SK-N-DZ (cell line): Measurements from ENCODE around the gene ZNF302.
A peak's percentile ranks its signal among the peaks of the same experiment; 100 is the strongest.

ENCODE experiments used
- DNase-seq: peaks from one replicate; pipeline ENCODE4 v3.0.0-alpha.2; 2015; ENCODE audit warnings: low spot score
- small RNA-seq, 2 experiments: library from RNA; depleted of rRNA; stranded (forward); fragments of <200 nt; gene quantifications; one replicate each; pipeline ENCODE3, GENCODE V24; 2014

Gene ZNF302

DNA sequence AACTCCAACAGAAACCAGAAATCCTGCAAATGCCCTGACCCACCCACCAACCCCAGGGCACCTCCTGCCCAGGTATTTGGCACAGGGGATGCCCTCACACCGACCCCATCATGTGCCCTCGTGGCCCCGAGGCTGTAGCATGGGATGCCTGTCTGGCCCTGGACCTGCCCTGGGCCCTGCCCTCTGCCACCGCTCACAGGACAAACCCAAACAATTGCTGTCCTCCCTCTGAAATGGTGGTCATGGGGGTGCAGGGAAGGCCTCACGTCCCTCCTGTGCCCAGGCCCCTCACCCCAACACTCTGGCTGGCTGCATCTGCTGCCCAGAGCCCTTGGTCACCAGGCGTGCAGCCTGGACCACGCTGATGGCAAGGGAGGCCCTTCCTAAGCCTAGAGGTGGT lies 54.5 kb downstream of the ZNF302 start:
- DNase-seq: no peak

DNA sequence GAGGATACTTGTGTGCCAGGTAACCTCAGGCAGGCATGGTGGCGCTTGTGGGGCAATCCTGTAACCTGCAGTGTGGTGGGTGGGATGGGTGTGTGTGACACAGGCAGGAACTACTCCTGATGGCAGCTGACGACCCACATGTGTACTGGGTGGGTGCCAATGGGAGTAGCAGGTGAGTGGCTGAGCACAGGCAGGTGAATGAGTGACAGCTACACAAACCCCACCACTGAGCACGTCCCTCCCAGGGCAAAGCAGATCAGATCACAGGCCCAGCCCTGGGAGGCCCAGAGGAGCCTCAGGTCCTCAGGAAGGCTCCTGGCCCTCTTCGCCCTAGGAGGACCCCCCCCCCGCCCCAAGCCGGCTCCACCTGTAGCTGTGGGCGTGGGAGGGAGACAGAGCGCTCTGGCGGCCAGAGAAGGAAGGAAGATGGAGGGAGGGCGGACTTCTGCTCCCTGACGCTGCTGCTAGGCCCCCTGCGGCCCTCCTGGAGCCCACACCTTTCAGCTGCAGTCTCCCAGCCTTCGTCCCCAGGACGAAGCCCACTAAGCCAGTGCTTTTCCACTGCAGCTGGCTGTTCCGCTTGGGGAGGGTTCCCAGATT lies 55.2 kb downstream of the ZNF302 start:
- DNase-seq: no peak

GRCh38 chr19:34733266-34733745 lies 55.8 kb downstream of the ZNF302 start:
- DNase-seq: peak; percentile 75

GRCh38 chr19:34733746-34734536 lies 56.5 kb downstream of the ZNF302 start, which contains the start of gene ZNF181:
TSS of gene ZNF181 (plus strand) at chr19:34734243. CDS start at chr19:34735038, 795 bp downstream.
- peak; percentile 89 for DNase-seq

- DNase-seq: no peak
Measured at GRCh38 chr19:34734537-34735103, 57.1 kb downstream of the ZNF302 start.

Small RNAs within 50 kb of the gene (small RNA-seq; reads per million reads assigned to genes)
- 0 reads per million in 2 experiments for gene RF00611
